IMR-90 (cell line): ENCODE results near the gene PALMD. TPM values are rescaled to one million over a fixed set of nuclear protein-coding genes. Genes with fewer than 3 reads are reported as not detected.

Experiments
- ATAC-seq: fragments of 200-7000 bp; cut with Tn5 transposase; 2 replicates; pipeline ENCODE4 v1.9.1; 2020; ENCODE audit warnings: low read depth, mild to moderate bottlenecking, moderate library complexity
- BruUV-seq: library from RNA; stranded (reverse); fragments of 400-500 nt; replicated peaks from 2 replicates; lab custom pipeline; 2021; lab: Mats Ljungman, UMichigan
- CTCF ChIA-PET: fragments of 300-600 bp; formaldehyde crosslinking; extraction: SDS; loops from one replicate; lab custom pipeline; 2021; ENCODE audit warnings: antibody characterized with exemption; lab: Yijun Ruan, JAX
- POLR2A ChIA-PET: fragments of 300-600 bp; sonication (Branson Sonifier 250); formaldehyde crosslinking; loops from one replicate; lab custom pipeline; 2022; ENCODE audit warnings: antibody characterized with exemption; ENCODE audit not compliant: unreplicated experiment; lab: Charles Lee
- DNase-seq: peaks from one replicate; pipeline ENCODE4 v3.0.0; 2013
- H2AFZ ChIP-seq: replicated peaks from 2 replicates; pipeline ENCODE3; 2013; ENCODE audit warnings: low read length, mild to moderate bottlenecking; ENCODE audit not compliant: poor library complexity
- H2AK5ac ChIP-seq: 2 replicates; pipeline ENCODE4 v1.6.1; 2013; ENCODE audit warnings: low read depth, low read length, inconsistent platforms
- H2AK9ac ChIP-seq: replicated peaks from 2 replicates; pipeline ENCODE3; 2013; ENCODE audit warnings: mild to moderate bottlenecking, low read depth, low read length, moderate library complexity; ENCODE audit not compliant: poor library complexity
- H2BK120ac ChIP-seq: 2 replicates; pipeline ENCODE4 v1.6.1; 2013; ENCODE audit warnings: low read depth, low read length, inconsistent platforms
- H2BK15ac ChIP-seq: 3 replicates; pipeline ENCODE4 v1.6.1; 2013; ENCODE audit warnings: low read depth, low read length, inconsistent platforms
- H2BK20ac ChIP-seq: 2 replicates; pipeline ENCODE4 v1.6.1; 2013; ENCODE audit warnings: low read depth, mild to moderate bottlenecking, inconsistent platforms, low read length, moderate library complexity
- H2BK5ac ChIP-seq: 2 replicates; pipeline ENCODE4 v1.6.1; 2013; ENCODE audit warnings: mild to moderate bottlenecking, low read depth, low read length, inconsistent platforms; ENCODE audit not compliant: poor library complexity, severe bottlenecking
- H3K14ac ChIP-seq: replicated peaks from 2 replicates; pipeline ENCODE4 v1.6.1; 2013; ENCODE audit warnings: low read depth, low read length, inconsistent platforms
- H3K18ac ChIP-seq: 2 replicates; pipeline ENCODE4 v1.6.1; 2013; ENCODE audit warnings: low read depth, low read length, control low read depth
- H3K23ac ChIP-seq: 2 replicates; pipeline ENCODE4 v1.6.1; 2013; ENCODE audit warnings: low read depth, low read length, inconsistent platforms
- H3K27ac ChIP-seq: 2 replicates; pipeline ENCODE4 v1.5.1; 2013; ENCODE audit warnings: mild to moderate bottlenecking, control low read depth, low read length; ENCODE audit not compliant: insufficient read depth
- H3K27me3 ChIP-seq: 2 replicates; pipeline ENCODE4 v1.6.1; 2013; ENCODE audit warnings: low read length; ENCODE audit not compliant: control insufficient read depth, insufficient read depth
- H3K36me3 ChIP-seq: 2 replicates; pipeline ENCODE4 v1.6.1; 2013; ENCODE audit warnings: low read length, mixed read lengths; ENCODE audit not compliant: control insufficient read depth, insufficient read depth
- H3K4ac ChIP-seq: 2 replicates; pipeline ENCODE4 v1.6.1; 2013; ENCODE audit warnings: low read depth, low read length, inconsistent platforms
- H3K4me1 ChIP-seq: 2 replicates; pipeline ENCODE4 v1.6.1; 2013; ENCODE audit warnings: low read length, mixed read lengths; ENCODE audit not compliant: control insufficient read depth, insufficient read depth
- H3K4me2 ChIP-seq: 2 replicates; pipeline ENCODE4 v1.6.1; 2013; ENCODE audit warnings: low read depth, mild to moderate bottlenecking, control low read depth, low read length, moderate library complexity
- H3K4me3 ChIP-seq: 2 replicates; pipeline ENCODE4 v1.5.1; 2013; ENCODE audit warnings: low read depth, mild to moderate bottlenecking, control low read depth, low read length, moderate library complexity; ENCODE audit not compliant: insufficient read depth
- H3K56ac ChIP-seq: 2 replicates; pipeline ENCODE4 v1.6.1; 2013; ENCODE audit warnings: low read length, inconsistent platforms; ENCODE audit not compliant: insufficient read depth; ENCODE audit errors: extremely low read depth
- H3K79me1 ChIP-seq, 2 experiments: 2 replicates each; pipeline ENCODE4 v1.6.1; 2013; ENCODE audit warnings: low read length in 2 of 2, inconsistent platforms in 1 of 2, low read depth in 1 of 2
- H3K9ac ChIP-seq: 2 replicates; pipeline ENCODE4 v1.6.1; 2013; ENCODE audit warnings: low read depth, low read length, control low read depth
- H3K9me1 ChIP-seq: 2 replicates; pipeline ENCODE4 v1.6.1; 2013; ENCODE audit warnings: low read length, inconsistent platforms; ENCODE audit not compliant: insufficient read depth
- H3K9me3 ChIP-seq: 2 replicates; pipeline ENCODE4 v1.6.1; 2013; ENCODE audit warnings: low read length; ENCODE audit not compliant: control insufficient read depth, insufficient read depth
- H4K20me1 ChIP-seq: 2 replicates; pipeline ENCODE4 v1.6.1; 2013; ENCODE audit warnings: low read length, inconsistent platforms; ENCODE audit not compliant: insufficient read depth
- H4K5ac ChIP-seq: 2 replicates; pipeline ENCODE4 v1.6.1; 2013; ENCODE audit warnings: mild to moderate bottlenecking, low read depth, low read length, control low read depth
- H4K8ac ChIP-seq, 2 experiments: 2 replicates each; pipeline ENCODE4 v1.6.1; 2013; ENCODE audit warnings: low read depth in 2 of 2, low read length in 2 of 2, control low read depth in 1 of 2, inconsistent platforms in 1 of 2
- H4K91ac ChIP-seq: 2 replicates; pipeline ENCODE4 v1.6.1; 2013; ENCODE audit warnings: low read depth, low read length, inconsistent platforms; ENCODE audit not compliant: insufficient read depth
- BHLHE40 ChIP-seq: fragments of 150-350 bp; IDR thresholded peaks from 2 replicates; pipeline ENCODE4 v1.6.1; 2016; ENCODE audit warnings: mild to moderate bottlenecking, low read depth, low read length
- CEBPB ChIP-seq: IDR thresholded peaks from 2 replicates; pipeline ENCODE4 v1.6.1; 2012; ENCODE audit warnings: low read depth, low read length, improper control_type of control experiment
- CHD1 ChIP-seq: IDR thresholded peaks from 2 replicates; pipeline ENCODE4 v1.6.1; 2012; ENCODE audit warnings: low read depth, low read length, improper control_type of control experiment
- CTCF ChIP-seq: conservative IDR thresholded peaks from 2 replicates; pipeline ENCODE4 v1.5.1; 2012; ENCODE audit warnings: mild to moderate bottlenecking, low read depth, low read length, improper control_type of control experiment
- ELK1 ChIP-seq: fragments of 150-350 bp; IDR thresholded peaks from 2 replicates; pipeline ENCODE4 v1.6.1; 2016; ENCODE audit warnings: low read depth, mild to moderate bottlenecking, low read length, moderate library complexity, borderline replicate concordance
- FOS ChIP-seq: fragments of 150-350 bp; IDR thresholded peaks from 2 replicates; pipeline ENCODE4 v1.6.1; 2016; ENCODE audit warnings: low read depth, low read length
- MAFK ChIP-seq: IDR thresholded peaks from 2 replicates; pipeline ENCODE4 v1.6.1; 2012; ENCODE audit warnings: low read depth, low read length, improper control_type of control experiment
- MAZ ChIP-seq: IDR thresholded peaks from 2 replicates; pipeline ENCODE4 v1.6.1; 2012; ENCODE audit warnings: low read depth, mild to moderate bottlenecking, low read length, improper control_type of control experiment, moderate library complexity, borderline replicate concordance
- MXI1 ChIP-seq: IDR thresholded peaks from 2 replicates; pipeline ENCODE4 v1.6.1; 2012; ENCODE audit warnings: low read depth, mild to moderate bottlenecking, low read length, moderate library complexity, borderline replicate concordance
- NFE2L2 ChIP-seq: fragments of 150-350 bp; IDR thresholded peaks from 2 replicates; pipeline ENCODE4 v1.6.1; 2016; ENCODE audit warnings: low read depth, mild to moderate bottlenecking, low read length
- POLR2A ChIP-seq: IDR thresholded peaks from 2 replicates; pipeline ENCODE4 v1.6.1; 2012; ENCODE audit warnings: mild to moderate bottlenecking, low read depth, low read length
- RAD21 ChIP-seq: IDR thresholded peaks from 2 replicates; pipeline ENCODE4 v1.6.1; 2012; ENCODE audit warnings: low read length, improper control_type of control experiment
- RCOR1 ChIP-seq: IDR thresholded peaks from 2 replicates; pipeline ENCODE4 v1.6.1; 2012; ENCODE audit warnings: mild to moderate bottlenecking, low read length, improper control_type of control experiment; ENCODE audit not compliant: insufficient replicate concordance
- RFX5 ChIP-seq: IDR thresholded peaks from 2 replicates; pipeline ENCODE4 v1.8.0; 2012; ENCODE audit warnings: low read depth, mild to moderate bottlenecking, low read length, moderate library complexity
- USF2 ChIP-seq: fragments of 150-350 bp; IDR thresholded peaks from 2 replicates; pipeline ENCODE4 v1.6.1; 2017; ENCODE audit warnings: mild to moderate bottlenecking, antibody characterized with exemption, low read length, low read depth
- WGBS, 2 experiments: methylation state at CpG; one replicate each; pipeline versions ENCODE4 v1.1.5 to v1.1.7; 2013; ENCODE audit warnings: missing lambda C conversion rate in 2 of 2; ENCODE audit not compliant: insufficient read length in 1 of 2; ENCODE audit errors: extremely low coverage in 2 of 2; 5-methylcytosine and 5-hydroxymethylcytosine counted together
- dilution Hi-C: fragments of 300-500 bp; cut with HindIII; formaldehyde crosslinking; loops from one replicate; pipeline ENCODE4 v1.14.3; 2018; ENCODE audit warnings: low sequenced_read_pairs; ENCODE audit not compliant: unreplicated experiment
- in situ Hi-C: fragments of 300-500 bp; cut with MboI; formaldehyde crosslinking; loops from 3 replicates; pipeline ENCODE4 v1.14.3; 2019; ENCODE audit warnings: low sequenced_read_pairs, inconsistent platforms, mixed read lengths
- intact Hi-C: fragments of 100-400 bp; cut with micrococcal nuclease; formaldehyde crosslinking; loops from 2 replicates; pipeline ENCODE4 v1.10.0; 2022
- polyA plus RNA-seq, 3 experiments: library from polyadenylated mRNA; depleted of rRNA; stranded (reverse); fragments of >200 nt; gene quantifications; 2 replicates each; pipeline ENCODE4 v1.2.3, GENCODE V29; 2012; ENCODE audit warnings: low replicate concordance in 1 of 3
- total RNA-seq: library from RNA; depleted of rRNA; stranded (reverse); fragments of >200 nt; gene quantifications from 2 replicates; pipeline ENCODE4 v1.2.3, GENCODE V29; 2012

PALMD gene
- total and polyA plus RNA-seq, 2 of the 4 experiments (the other 2 are of a cell fraction), result 0.51 to 0.72 TPM

- H2BK120ac ChIP-seq, result no peak overlapping the region
- H3K27ac ChIP-seq, result no peak overlapping the region
- peak overlapping the region; percentile 14; the same call in 1 of the 3 replicates for H2BK15ac ChIP-seq
- no peak overlapping the region for H3K23ac ChIP-seq
- H3K56ac ChIP-seq, result no peak overlapping the region
- H2AK9ac ChIP-seq, result no peak overlapping the region
- no peaks in the 10 kb centered on the region for H3K9me3 ChIP-seq
- no peak overlapping the region for H4K5ac ChIP-seq
- H2BK20ac ChIP-seq, result no peak overlapping the region; the same call in 1 of the 2 replicates
- H3K4me3 ChIP-seq, result no peak overlapping the region
- DNase-seq (no peak), ATAC-seq (no peak)
- in situ Hi-C loops, result no loop called here
- H3K9ac ChIP-seq, result no peak overlapping the region
- H2AK5ac ChIP-seq, result no peak overlapping the region
- H3K4ac ChIP-seq, result no peak overlapping the region
- H3K27me3 ChIP-seq, result no peaks in the 10 kb centered on the region
- no peaks in the 10 kb centered on the region for H3K9me1 ChIP-seq
- H4K8ac ChIP-seq, result no peak overlapping the region
- no peak overlapping the region for H3K4me2 ChIP-seq
- H2AFZ ChIP-seq, result no peak overlapping the region
- no peak overlapping the region for H2BK5ac ChIP-seq
- no peak overlapping the region; the same call in 1 of the 2 replicates for H3K18ac ChIP-seq
- H3K36me3 ChIP-seq, result no peaks in the 10 kb centered on the region
- H4K20me1 ChIP-seq, result no peaks in the 10 kb centered on the region
- no TSS peak for BruUV-seq
- ChIA-PET POLR2A (interaction anchor here (0.6 kb wide), 1 partner anchor 31 kb away, joined by 3 read pairs; no protein-coding TSS in a partner anchor), CTCF (interaction anchor here (1.4 kb wide), 1 partner anchor 43 kb away, joined by 3 read pairs; no protein-coding TSS in a partner anchor)
- dilution Hi-C loops, result no loop called here
- H3K79me1 ChIP-seq, result no peaks in the 10 kb centered on the region
- H3K4me1 ChIP-seq, result peaks cover 9% of the 10 kb centered on the region
- H3K14ac ChIP-seq, result peak overlapping the region; percentile 4; the same call in 1 of the 2 replicates
- intact Hi-C loops, result no loop called here
- no peak overlapping the region for H4K91ac ChIP-seq
- no CpG with 5 or more reads among the region's 3 CpGs for WGBS, 2 experiments
- no peak for TF ChIP-seq RAD21
- no peak for TF ChIP-seq FOS
- no peak for TF ChIP-seq MAZ
- no peak for TF ChIP-seq NFE2L2
- no peak for TF ChIP-seq POLR2A
- TF ChIP-seq RCOR1, result no peak
- TF ChIP-seq USF2, result no peak
- TF ChIP-seq MXI1, result no peak
- TF ChIP-seq CEBPB, result no peak
- no peak for TF ChIP-seq RFX5
- TF ChIP-seq MAFK, result no peak
- no peak for TF ChIP-seq CTCF
- TF ChIP-seq ELK1, result no peak
- TF ChIP-seq CHD1, result no peak
- TF ChIP-seq BHLHE40, result no peak
These were observed 5.0 kb downstream of the PALMD start for GRCh38 chr1:99650773-99651437.
